Small intestine (tissue), 7 donors: ENCODE results near the gene MFSD6. TPM values are rescaled to one million over a fixed set of nuclear protein-coding genes. Genes with fewer than 3 reads are reported as not detected.

Experiments used
- DNase-seq, 2 donors: peaks; one replicate each; pipeline versions ENCODE4 v3.0.0 to v3.0.0-alpha.2; 2013
- FAIRE-seq: peaks from 2 replicates; lab custom pipeline; 2012; peaks lifted over from hg19 to GRCh38; lab: Jason Lieb, UNC
- H3K27ac ChIP-seq, 3 donors: one replicate each; pipeline ENCODE4 v1.5.1; 2013; ENCODE audit warnings: low read length in 2 of 3, mild to moderate bottlenecking in 2 of 3, control low read depth in 1 of 3, inconsistent platforms in 1 of 3, low read depth in 1 of 3, moderate library complexity in 1 of 3
- H3K27me3 ChIP-seq, 3 donors: one replicate each; pipeline ENCODE4 v1.6.1; 2013; ENCODE audit warnings: low read length in 3 of 3, inconsistent platforms in 1 of 3; ENCODE audit not compliant: control insufficient read depth in 3 of 3, insufficient read depth in 3 of 3
- H3K36me3 ChIP-seq, 3 donors: one replicate each; pipeline ENCODE4 v1.6.1; 2013; ENCODE audit warnings: low read length in 3 of 3, inconsistent platforms in 1 of 3, low read depth in 1 of 3, mild to moderate bottlenecking in 1 of 3, moderate library complexity in 1 of 3; ENCODE audit not compliant: control insufficient read depth in 3 of 3, insufficient read depth in 2 of 3
- H3K4me1 ChIP-seq, 3 donors: one replicate each; pipeline ENCODE4 v1.6.1; 2013; ENCODE audit warnings: low read length in 2 of 3, inconsistent platforms in 1 of 3, low read depth in 1 of 3, mild to moderate bottlenecking in 1 of 3, moderate library complexity in 1 of 3; ENCODE audit not compliant: control insufficient read depth in 3 of 3, insufficient read depth in 2 of 3
- H3K4me3 ChIP-seq, 3 donors: one replicate each; pipeline ENCODE4 v1.5.1; 2013; ENCODE audit warnings: low read length in 3 of 3, control low read depth in 1 of 3, inconsistent platforms in 1 of 3, low read depth in 1 of 3, mild to moderate bottlenecking in 1 of 3, moderate library complexity in 1 of 3
- H3K9me3 ChIP-seq, 2 donors: one replicate each; pipeline ENCODE4 v1.6.1; 2013; ENCODE audit warnings: low read depth in 1 of 2, low read length in 1 of 2; ENCODE audit not compliant: control insufficient read depth in 2 of 2, insufficient read depth in 1 of 2
- WGBS, 3 donors: extraction: QIAGEN DNeasy Blood & Tissue Kit; methylation state at CpG; one replicate each; pipeline ENCODE4 v1.1.7; 2013; 5-methylcytosine and 5-hydroxymethylcytosine counted together
- polyA plus RNA-seq, 4 donors: library from polyadenylated mRNA; stranded (reverse) in 3 of 4; unstranded in 1 of 4; fragments of 200-250 nt in 3 of 4; fragments of 120-200 nt in 1 of 4; gene quantifications; one replicate each; pipeline versions ENCODE4 v1.2.1 to v1.2.3, GENCODE V29; 2013
- donor health status: healthy with polysubstance abuse.
- donor health status: control.
- donor health status: control.
- donor health status: Bipolar disorder and iron deficiency.
- donor health status: healthy.

Gene MFSD6
- polyA plus RNA-seq, 4 donors: 5.9 to 24.4 (median 15.1) TPM

DNA sequence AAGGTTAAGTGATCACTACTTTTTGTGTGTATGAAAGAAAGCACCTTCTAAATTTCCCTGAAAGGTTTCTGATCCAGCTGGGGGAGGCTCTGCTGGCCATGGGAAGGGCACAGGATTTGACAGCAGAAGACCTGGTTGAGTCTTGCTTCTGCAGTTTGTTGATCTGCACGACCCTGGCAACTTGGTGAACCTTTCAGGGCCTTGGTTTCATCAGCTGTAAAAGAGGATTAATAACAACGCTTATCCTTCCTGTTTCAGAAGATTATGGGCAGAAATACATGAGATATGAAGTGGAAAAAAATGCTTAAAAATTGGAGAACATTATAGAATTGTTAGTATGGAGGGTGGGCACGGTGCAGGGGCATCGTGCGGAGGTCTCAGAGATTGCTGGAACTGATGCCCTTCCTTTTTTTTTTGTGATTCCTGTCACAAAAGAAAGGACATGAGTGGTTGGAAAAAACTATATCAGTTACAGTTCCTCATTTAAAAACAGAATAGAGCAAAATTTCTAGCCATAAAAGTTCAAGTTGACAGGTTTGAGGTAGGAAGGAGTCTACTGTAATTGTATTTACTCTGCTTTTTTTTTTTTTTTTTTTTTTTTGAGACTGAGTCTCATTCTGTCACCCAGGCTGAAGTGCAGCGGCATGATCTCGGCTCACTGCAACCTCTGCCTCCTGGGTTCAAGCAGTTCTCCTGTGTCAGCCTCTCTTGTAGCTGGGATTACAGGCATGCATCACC, 47.4 kb downstream of the MFSD6 start:
- 87 to 91% (median 90%) methylated on average over 7 of the region's 7 CpGs for WGBS, 3 donors
- DNase-seq: no peak
- Histone ChIP-seq H3K4me1 (no peaks in the 10 kb centered on the region), H3K36me3 (peaks cover 2 to 6% (median 3%) of the 10 kb centered on the region in 3 donors), H3K27me3 (no peaks in the 10 kb centered on the region), H3K9me3 (no peaks in the 10 kb centered on the region), H3K4me3 (no peak overlapping the region), H3K27ac (no peak overlapping the region)
- FAIRE-seq: no peak

DNA sequence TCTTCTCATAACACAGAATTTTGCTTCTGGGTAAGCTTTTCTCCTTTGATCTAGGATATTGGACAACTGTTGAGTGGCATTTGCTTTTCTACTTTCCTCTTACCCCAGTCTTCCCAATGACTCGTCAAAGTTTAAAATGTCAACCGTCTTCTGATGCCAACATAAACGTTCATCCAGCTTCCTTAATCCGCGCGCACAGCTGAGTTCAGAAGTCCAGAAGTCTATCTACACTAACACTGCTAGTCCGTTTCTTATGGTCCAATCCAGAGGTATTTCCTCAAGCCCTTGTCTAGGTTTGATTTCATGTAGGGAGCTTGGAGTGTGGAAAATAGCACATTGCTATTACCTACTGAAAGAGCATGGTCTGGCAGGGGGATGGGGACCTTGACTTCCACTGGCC, 48.7 kb downstream of the MFSD6 start:
- Histone ChIP-seq H3K4me1 (no peaks in the 10 kb centered on the region), H3K36me3 (peaks cover 2 to 6% (median 3%) of the 10 kb centered on the region in 3 donors), H3K4me3 (no peak overlapping the region), H3K27ac (no peak overlapping the region), H3K27me3 (no peaks in the 10 kb centered on the region), H3K9me3 (no peaks in the 10 kb centered on the region)
- no peak for FAIRE-seq
- WGBS, 3 donors: 74 to 81% (median 77%) methylated on average over 7 of the region's 7 CpGs
- DNase-seq: no peak

DNA sequence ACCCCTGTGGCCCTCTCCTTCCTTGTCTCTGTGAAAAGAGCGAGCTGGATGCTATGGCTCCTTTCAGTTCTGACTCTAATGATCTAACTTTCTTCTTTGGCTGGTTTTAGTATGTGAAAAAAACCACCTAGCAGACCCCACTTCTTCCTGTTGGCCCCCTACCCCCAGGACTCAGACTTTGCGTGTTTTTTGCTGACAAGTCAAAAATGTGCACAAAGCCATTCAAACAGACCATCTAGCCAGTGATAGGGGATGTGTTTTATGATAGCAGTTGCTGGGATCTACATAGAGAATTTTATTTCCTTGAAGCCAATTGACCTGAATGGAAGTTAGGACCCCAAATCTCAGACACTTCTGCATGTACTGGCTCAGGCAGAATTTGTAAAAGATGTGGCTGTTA, 49.1 kb downstream of the MFSD6 start:
- no peak for DNase-seq
- FAIRE-seq: no peak
- Histone ChIP-seq H3K9me3 (no peaks in the 10 kb centered on the region), H3K27me3 (no peaks in the 10 kb centered on the region), H3K36me3 (peaks cover 2 to 6% (median 3%) of the 10 kb centered on the region in 3 donors), H3K4me3 (no peak overlapping the region), H3K4me1 (no peaks in the 10 kb centered on the region), H3K27ac (no peak overlapping the region)
- 98 to 100% (median 99%) methylated on average over 2 of the region's 2 CpGs for WGBS, 3 donors

DNA sequence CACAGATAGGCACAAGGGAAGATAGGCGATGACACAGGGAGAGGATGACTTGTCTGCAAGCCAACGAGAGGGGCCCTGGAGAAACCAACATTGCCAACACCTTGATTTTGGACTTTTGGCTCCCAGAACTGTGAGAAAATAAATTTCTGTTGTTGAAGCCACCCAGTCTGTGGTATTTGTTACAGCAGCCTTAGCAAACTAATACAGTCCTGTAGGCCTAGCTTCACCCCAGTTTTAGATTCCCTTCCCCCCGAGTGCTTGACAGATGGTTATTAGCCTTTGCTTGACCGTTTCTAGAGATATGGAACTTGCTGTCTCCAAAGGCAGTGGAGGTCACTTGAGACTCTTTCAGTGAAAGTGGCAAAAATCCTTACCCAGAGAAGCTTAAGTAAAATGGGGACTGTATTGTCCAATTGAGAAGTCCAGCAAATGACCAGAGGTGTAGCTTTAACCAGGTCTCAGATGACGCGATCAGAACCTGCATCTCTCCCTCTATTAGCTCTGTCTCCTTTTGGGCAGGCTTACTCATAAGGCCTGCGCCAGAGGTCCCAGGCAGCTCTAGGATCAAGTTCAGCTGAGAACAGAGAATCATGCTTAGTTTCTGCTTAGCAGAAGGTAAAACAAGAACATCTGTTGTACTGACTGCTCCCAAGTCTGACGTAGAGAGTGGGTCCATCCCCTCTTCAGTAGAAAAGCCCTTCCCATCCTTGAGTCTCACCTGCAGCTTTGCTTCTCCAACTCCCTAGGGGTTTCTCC, 50.4 kb downstream of the MFSD6 start:
- no peaks in the 10 kb centered on the region for H3K27me3 ChIP-seq
- no peak overlapping the region for H3K27ac ChIP-seq
- 90 to 94% (median 91%) methylated on average over 8 of the region's 8 CpGs for WGBS, 3 donors
- DNase-seq: no peak
- no peak overlapping the region for H3K4me3 ChIP-seq
- H3K9me3 ChIP-seq: no peaks in the 10 kb centered on the region
- H3K36me3 ChIP-seq: peaks cover 2 to 6% (median 3%) of the 10 kb centered on the region in 3 donors
- H3K4me1 ChIP-seq: no peaks in the 10 kb centered on the region
- FAIRE-seq: no peak

DNA sequence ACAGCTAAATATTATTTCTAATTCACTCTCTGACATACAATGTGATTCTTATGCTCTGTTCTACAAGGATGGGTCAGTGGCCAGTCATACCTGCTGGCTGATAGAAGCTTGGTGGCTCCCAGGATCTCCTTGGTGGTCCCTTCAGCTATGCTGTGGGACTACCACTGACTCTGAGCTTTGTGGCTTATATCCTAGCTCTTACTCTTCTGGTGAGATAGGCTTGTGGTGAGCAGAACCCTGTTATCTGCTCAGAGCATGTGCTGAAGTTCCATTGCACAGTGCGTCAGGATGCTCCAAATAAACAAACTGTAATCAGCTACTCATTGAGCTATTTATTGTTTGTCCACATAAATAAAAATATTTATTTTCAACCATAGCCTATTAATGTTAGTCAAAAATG, 51.7 kb downstream of the MFSD6 start:
- H3K9me3 ChIP-seq: no peaks in the 10 kb centered on the region
- peaks cover 0 to 4% (median 2%) of the 10 kb centered on the region in 3 donors for H3K4me1 ChIP-seq
- WGBS, 3 donors: 82 to 94% (median 91%) methylated on average over 1 of the region's 1 CpG
- no peaks in the 10 kb centered on the region for H3K27me3 ChIP-seq
- FAIRE-seq: no peak
- H3K27ac ChIP-seq: no peak overlapping the region
- no peak for DNase-seq
- H3K4me3 ChIP-seq: no peak overlapping the region
- H3K36me3 ChIP-seq: peaks cover 2 to 6% (median 3%) of the 10 kb centered on the region in 3 donors

DNA sequence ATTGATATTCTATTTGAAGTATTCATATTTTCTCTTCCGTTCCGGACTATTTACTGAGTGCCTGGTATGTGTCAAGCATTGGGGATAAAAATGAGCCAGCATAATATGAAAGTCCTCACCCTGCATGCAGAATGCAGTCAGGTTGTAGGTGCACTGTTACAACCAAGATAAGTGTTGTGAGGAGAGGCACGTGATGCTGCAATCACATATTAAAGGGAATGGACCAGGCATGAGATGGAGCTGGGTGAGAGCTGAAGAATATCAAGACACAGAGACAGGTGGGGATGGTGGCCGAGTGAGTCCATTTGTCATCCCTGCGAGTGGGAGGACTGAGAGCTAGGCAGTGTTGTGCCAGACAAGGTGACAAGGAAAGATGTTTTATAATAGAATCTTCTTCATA, 52.3 kb downstream of the MFSD6 start:
- WGBS, 3 donors: 75 to 95% (median 91%) methylated on average over 5 of the region's 5 CpGs
- no peak overlapping the region for H3K4me3 ChIP-seq
- no peaks in the 10 kb centered on the region for H3K27me3 ChIP-seq
- DNase-seq (no peak), FAIRE-seq (no peak)
- no peaks in the 10 kb centered on the region for H3K9me3 ChIP-seq
- H3K36me3 ChIP-seq: peaks cover 2 to 6% (median 3%) of the 10 kb centered on the region in 3 donors
- peaks cover 0 to 4% (median 2%) of the 10 kb centered on the region in 3 donors for H3K4me1 ChIP-seq
- H3K27ac ChIP-seq: no peak overlapping the region

DNA sequence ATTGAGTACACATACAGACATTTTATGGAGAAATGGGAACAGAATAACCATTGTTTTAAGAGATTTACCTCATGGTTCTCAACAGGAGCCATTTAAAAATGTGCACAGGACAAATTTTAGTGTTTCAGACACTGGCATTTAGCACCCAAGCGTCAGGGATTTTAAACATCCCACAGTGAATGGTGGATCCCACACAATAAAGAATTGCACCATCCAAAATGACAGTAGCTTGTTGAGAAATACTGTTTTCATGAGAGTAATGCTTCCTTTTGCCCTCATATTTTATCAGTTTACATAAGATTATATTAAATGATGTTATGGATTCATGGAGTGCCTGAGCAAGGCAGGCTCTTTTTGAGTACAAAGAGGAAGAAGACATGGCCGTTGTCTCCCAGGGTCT, 54.0 kb downstream of the MFSD6 start:
- no peaks in the 10 kb centered on the region for H3K9me3 ChIP-seq
- no peak overlapping the region for H3K4me3 ChIP-seq
- H3K27ac ChIP-seq: no peak overlapping the region
- DNase-seq: no peak
- H3K36me3 ChIP-seq: peaks cover 0 to under 1% (median 0%) of the 10 kb centered on the region in 3 donors
- peaks cover 0 to 9% (median 2%) of the 10 kb centered on the region in 3 donors for H3K4me1 ChIP-seq
- no peak for FAIRE-seq
- WGBS, 3 donors: 92 to 96% (median 95%) methylated on average over 2 of the region's 2 CpGs
- H3K27me3 ChIP-seq: no peaks in the 10 kb centered on the region

DNA sequence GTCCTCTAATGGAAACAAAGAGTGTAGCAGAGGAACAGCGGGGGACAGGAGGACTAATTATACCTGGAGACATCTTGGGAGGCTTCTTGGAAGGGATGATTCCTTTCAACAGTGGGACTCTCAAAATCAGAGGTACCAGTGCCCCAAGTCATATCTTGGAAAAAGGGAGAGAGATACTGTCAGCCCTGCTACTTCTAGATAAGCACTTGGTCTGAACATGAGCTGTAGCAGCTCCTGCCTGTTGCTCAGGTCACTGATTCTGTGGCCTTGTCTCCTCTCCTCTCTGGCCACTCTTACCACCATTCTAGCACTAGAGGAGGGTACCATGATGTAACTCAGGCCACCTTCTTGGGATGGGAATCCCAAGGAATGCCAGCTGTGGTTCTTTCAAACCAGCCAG, 54.5 kb downstream of the MFSD6 start:
- Histone ChIP-seq H3K9me3 (no peaks in the 10 kb centered on the region), H3K4me3 (no peak overlapping the region), H3K36me3 (no peaks in the 10 kb centered on the region), H3K27me3 (no peaks in the 10 kb centered on the region), H3K27ac (no peak overlapping the region), H3K4me1 (peaks cover 0 to 9% (median 2%) of the 10 kb centered on the region in 3 donors)
- no peak for DNase-seq
- WGBS, 3 donors: 96 to 100% (median 96%) methylated on average over 1 of the region's 1 CpG
- no peak for FAIRE-seq
